ENCODE data around the gene TIGIT. TPM values are rescaled to one million over a fixed set of nuclear protein-coding genes. Genes with fewer than 3 reads are reported as not detected.

Gene TIGIT
- total RNA-seq, 4 donors from 2014 or later: 0.44 to 3.3 (median 1.4) TPM; not detected in 1

DNA sequence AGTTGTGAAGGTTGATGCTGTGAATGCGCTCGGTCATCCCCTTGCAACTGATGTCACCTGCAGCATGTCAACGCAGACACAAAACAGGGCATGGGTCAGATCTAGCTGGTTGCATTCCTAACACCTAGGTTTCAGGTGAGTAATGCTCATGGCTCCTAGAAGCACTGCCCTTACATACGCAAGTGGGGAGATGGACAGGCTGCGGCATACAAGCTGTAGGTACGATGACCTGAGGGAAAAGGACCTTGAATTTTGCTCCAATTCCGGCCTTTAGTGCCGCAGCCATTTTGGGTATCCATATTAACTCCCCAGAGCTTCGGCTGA lies 58.0 kb downstream of the TIGIT start:
- TF ChIP-seq CTCF (IDR thresholded peaks at IDR 0.05; ENCODE audit: low read depth): no peak

- no peak for TF ChIP-seq CTCF (IDR thresholded peaks at IDR 0.05; ENCODE audit: low read depth)
Measured at GRCh38 chr3:114355653-114356052, 61.8 kb downstream of the TIGIT start.

- no peak for TF ChIP-seq CTCF (IDR thresholded peaks at IDR 0.05; ENCODE audit: low read depth)
Measured at GRCh38 chr3:114356066-114356465, 62.2 kb downstream of the TIGIT start.

GRCh38 chr3:114356525-114356924 lies 62.7 kb downstream of the TIGIT start:
- no peak for TF ChIP-seq CTCF (IDR thresholded peaks at IDR 0.05; ENCODE audit: low read depth)

Other genes starting within 250 kb of the TIGIT start
- 1 to 10 TPM; 3.2 to 5.1 (median 4.1) TPM for gene CCDC191, start 237.5 kb upstream of the TIGIT start, total RNA-seq
- 10 to 100 TPM; 13.4 to 22.2 (median 18.1) TPM for gene QTRT2, start 237.3 kb upstream of the TIGIT start, total RNA-seq
- not detected for gene DRD3, start 115.0 kb upstream of the TIGIT start, total RNA-seq
- under 1 TPM in 1 of 4 donors, not detected in 3; 0.49 TPM for gene ZNF80, start 56.5 kb upstream of the TIGIT start, total RNA-seq